ENCODE measurements around the gene HECTD3. TPM values are rescaled to one million over a fixed set of nuclear protein-coding genes. Genes with fewer than 3 reads are reported as not detected.

The HECTD3 gene
- total RNA-seq, 1 experiment from 2014 or later = 25.5 TPM

- H2AFZ ChIP-seq (ENCODE audit: low read depth, low read length, poor library complexity, severe bottlenecking) = no peak overlapping the region
- H3K4me3 ChIP-seq (replicated peaks in 1 of 2; ENCODE audit: low read depth in 1 of 2, low read length in 2 of 2) = no peak overlapping the region
- no peaks in the 10 kb centered on the region for H3K9me2 ChIP-seq (ENCODE audit: insufficient read depth)
- CTCF ChIA-PET = interaction anchor here (4.3 to 11.9 kb wide), 2 partner anchors 285 to 477 kb away, joined by 32 to 214 read pairs; partner anchors contain the start of gene TESK2
- no peak overlapping the region for H3K4me2 ChIP-seq (ENCODE audit: low read length)
- H3K27me3 ChIP-seq (ENCODE audit: insufficient read depth, low read length) = no peaks in the 10 kb centered on the region
- H3K9ac ChIP-seq (ENCODE audit: low read length) = no peak overlapping the region
- peaks cover 5 to 20% of the 10 kb centered on the region in 2 experiments; a peak in 3 of 4 replicates for H3K4me1 ChIP-seq (ENCODE audit: control insufficient read depth in 1 of 2, insufficient read depth in 2 of 2, low read length in 2 of 2)
- H3K79me2 ChIP-seq (ENCODE audit: insufficient read depth, low read length) = peaks cover 8% of the 10 kb centered on the region; the same call in 1 of the 2 replicates
- H3K36me3 ChIP-seq (ENCODE audit: control insufficient read depth in 1 of 2, insufficient read depth in 2 of 2, low read length in 2 of 2) = no peaks in the 10 kb centered on the region
- POLR2A ChIA-PET = interaction anchor here (1.2 kb wide), 1 partner anchor 288 kb away, joined by 3 read pairs; no protein-coding TSS in a partner anchor
- no peak for ATAC-seq
- intact Hi-C loops (cut with micrococcal nuclease) = loop anchor here (10.0 kb wide), 1 partner anchor 889 kb away; no protein-coding TSS in a partner anchor
- no peaks in the 10 kb centered on the region for H3K9me3 ChIP-seq (ENCODE audit: control insufficient read depth in 1 of 2, insufficient read depth in 1 of 2, low read depth in 1 of 2, low read length in 2 of 2)
- BruUV-seq (replicated peaks) = no TSS peak
- RAD21 ChIA-PET (ENCODE audit: low non-redundant PET in 1 of 2, low total read pairs in 2 of 2, uncharacterized antibody in 2 of 2, unreplicated experiment in 2 of 2) = no interaction called here
- DNase-seq (ENCODE audit: low read depth, low spot score) = no peak
- no peak for TF ChIP-seq ZFX (IDR thresholded peaks at IDR 0.05)
- TF ChIP-seq FOSL1 (IDR thresholded peaks at IDR 0.05; ENCODE audit: low read depth) = no peak
- no peak for TF ChIP-seq ELF1 (IDR thresholded peaks at IDR 0.05; ENCODE audit: borderline replicate concordance, low read depth)
- no peak for TF ChIP-seq REST (IDR thresholded peaks at IDR 0.05; ENCODE audit: low read depth)
- no peak for TF ChIP-seq CBX3 (IDR thresholded peaks at IDR 0.05; ENCODE audit: low read depth)
- TF ChIP-seq EZH2 (IDR thresholded peaks at IDR 0.05) = no peak
- no peak for TF ChIP-seq EGR1 (IDR thresholded peaks at IDR 0.05; ENCODE audit: low read depth)
- no peak for TF ChIP-seq ZBTB33 (IDR thresholded peaks at IDR 0.05; ENCODE audit: extremely low read depth, insufficient replicate concordance, low read length)
- no peak for TF ChIP-seq SIN3A (IDR thresholded peaks at IDR 0.05; ENCODE audit: low read depth)
- no peak for TF ChIP-seq POLR2AphosphoS5 (IDR thresholded peaks at IDR 0.05; ENCODE audit: low read depth, low read length)
- no peak overlapping the region for H3K27ac ChIP-seq (ENCODE audit: low read depth, low read length)
- H4K20me1 ChIP-seq (ENCODE audit: insufficient read depth) = no peaks in the 10 kb centered on the region
These were observed 4.6 kb upstream of the HECTD3 start for GRCh38 chr1:45015683-45016082.

All from HCT116 (cell line).